ENCODE measurements around the gene AIF1L.

DNA sequence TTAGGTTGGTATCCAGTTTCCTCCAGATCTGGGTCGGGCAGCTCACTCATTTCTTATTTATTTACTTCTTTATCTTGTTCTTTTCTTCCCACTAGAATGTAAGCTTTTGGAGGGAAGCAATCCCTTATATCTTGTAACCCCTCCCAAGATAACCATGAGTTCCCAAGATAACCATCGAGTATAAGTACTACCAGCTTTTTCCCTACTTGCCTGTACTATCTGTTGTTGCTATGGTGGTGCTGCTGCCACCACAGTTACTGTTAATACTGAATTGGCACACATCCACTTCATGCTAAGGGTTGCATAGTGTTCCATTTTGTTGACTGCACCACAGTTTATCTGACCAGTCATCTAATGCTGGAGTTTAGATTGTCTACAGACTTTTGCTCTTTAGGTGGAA lies 48.9 kb downstream of the AIF1L start:
- TF ChIP-seq EP300 (IDR thresholded peaks at IDR 0.05), result no peak
- TF ChIP-seq POLR2AphosphoS5 (IDR thresholded peaks at IDR 0.05), result no peak
- TF ChIP-seq CTCF (IDR thresholded peaks at IDR 0.05), result no peak
- no peak for TF ChIP-seq POLR2A (IDR thresholded peaks at IDR 0.05)
